ENCODE measurements around the gene TNFRSF9.

Gene TNFRSF9

DNA sequence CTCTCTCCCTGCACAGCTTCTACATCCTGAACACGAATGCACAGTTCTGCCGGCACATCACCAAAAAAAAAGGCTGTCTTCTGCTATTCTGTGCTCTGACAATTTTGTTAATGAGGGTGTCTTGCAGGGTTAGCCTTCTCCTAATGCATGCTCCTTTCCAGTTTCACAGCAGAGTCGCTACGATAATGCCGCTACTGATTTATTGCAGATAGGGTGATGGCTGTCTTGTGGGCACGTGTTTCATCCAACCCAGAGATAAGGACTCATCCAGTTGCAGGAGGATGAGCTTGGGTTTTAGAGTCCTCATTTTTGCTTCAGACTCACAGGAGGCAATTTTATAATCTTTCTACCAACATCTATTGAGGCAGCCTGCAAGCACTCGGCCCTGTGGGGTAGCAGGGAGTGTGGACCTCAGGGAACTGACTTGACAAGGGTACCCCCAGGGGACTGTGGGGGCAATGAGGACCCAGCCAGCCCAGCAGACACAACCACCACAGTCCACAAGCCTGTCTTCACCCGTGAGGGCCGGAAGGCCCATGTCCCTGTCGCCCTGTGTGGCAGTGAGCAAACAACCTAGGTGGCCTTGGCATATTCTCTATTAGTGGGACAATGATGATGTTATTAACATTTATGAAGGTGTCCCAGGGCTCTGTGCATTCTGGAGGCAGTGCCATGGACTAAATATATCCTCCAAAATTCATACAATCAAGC lies 72.4 kb downstream of the TNFRSF9 start:
- DNase-seq, result no peak

DNA sequence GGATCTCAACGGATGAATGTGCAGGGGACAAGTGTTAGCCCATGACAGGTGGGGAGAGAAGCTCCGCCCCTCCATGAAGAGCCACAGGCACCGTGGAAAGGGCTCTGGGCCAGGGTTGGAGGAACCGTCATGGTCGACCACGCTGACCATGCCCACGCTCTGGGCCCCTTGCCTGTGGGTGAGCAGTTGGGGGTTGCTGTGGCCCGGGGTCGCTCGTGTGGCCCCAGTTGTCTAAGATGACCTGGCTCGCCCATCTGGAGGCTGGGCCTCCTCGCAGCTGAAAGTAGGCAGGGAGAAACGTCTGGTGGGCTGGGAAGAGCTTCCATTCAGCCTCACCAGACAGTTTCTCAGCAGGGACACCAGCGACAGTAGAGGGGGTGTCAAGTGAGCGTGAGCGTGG lies 74.7 kb downstream of the TNFRSF9 start:
- DNase-seq, result no peak

Measured in suppressor macrophage treated with lipopolysaccharide for 4 hours (primary cell).